Calu3 (cell line): ENCODE measurements around the gene TSPO2. TPM values are rescaled to one million over a fixed set of nuclear protein-coding genes. Genes with fewer than 3 reads are reported as not detected.

Source experiments
- BruUV-seq: library from RNA; stranded (reverse); fragments of 400-500 nt; replicated peaks from 2 replicates; lab custom pipeline; 2021; lab: Mats Ljungman, UMichigan
- CTCF ChIA-PET: fragments of 300-600 bp; sonication (Branson Sonifier 250); formaldehyde crosslinking; loops from one replicate; lab custom pipeline; 2022; ENCODE audit warnings: antibody characterized with exemption; lab: Charles Lee
- DNase-seq: peaks from one replicate; pipeline ENCODE4 v3.0.0; 2022
- H3K27ac Mint-ChIP-seq: one replicate; pipeline ENCODE4 v1.8.0; 2022; ENCODE audit warnings: mixed read lengths; ENCODE audit not compliant: unreplicated experiment
- H3K27me3 Mint-ChIP-seq: one replicate; pipeline ENCODE4 v1.8.0; 2022; ENCODE audit warnings: mixed read lengths; ENCODE audit not compliant: unreplicated experiment
- H3K36me3 Mint-ChIP-seq: one replicate; pipeline ENCODE4 v1.8.0; 2022; ENCODE audit warnings: mild to moderate bottlenecking, moderate library complexity, mixed read lengths; ENCODE audit not compliant: insufficient read depth, unreplicated experiment
- H3K4me1 Mint-ChIP-seq: one replicate; pipeline ENCODE4 v1.8.0; 2022; ENCODE audit warnings: mild to moderate bottlenecking, low read depth, mixed read lengths; ENCODE audit not compliant: unreplicated experiment
- H3K4me3 Mint-ChIP-seq: one replicate; pipeline ENCODE4 v1.8.0; 2022; ENCODE audit warnings: mild to moderate bottlenecking, low read depth, moderate library complexity, mixed read lengths; ENCODE audit not compliant: unreplicated experiment
- H3K9me3 Mint-ChIP-seq: one replicate; pipeline ENCODE4 v1.8.0; 2022; ENCODE audit warnings: low read depth, mixed read lengths; ENCODE audit not compliant: unreplicated experiment
- intact Hi-C: fragments of 100-400 bp; cut with micrococcal nuclease; formaldehyde crosslinking; loops from one replicate; pipeline ENCODE4 v1.10.0; 2022; ENCODE audit not compliant: unreplicated experiment
- total RNA-seq: library from RNA; stranded (reverse); gene quantifications from 2 replicates; pipeline ENCODE4 v1.2.3, GENCODE V29; 2022
- TF ChIP-seq, protein P1 (sequence below): fragments of 200-600 bp; IDR thresholded peaks from one replicate; pipeline ENCODE4 v1.8.0; 2022; ENCODE audit warnings: antibody characterized with exemption; ENCODE audit not compliant: unreplicated experiment

TSPO2 gene
- total RNA-seq, 1 experiment from 2014 or later, result not detected

DNA sequence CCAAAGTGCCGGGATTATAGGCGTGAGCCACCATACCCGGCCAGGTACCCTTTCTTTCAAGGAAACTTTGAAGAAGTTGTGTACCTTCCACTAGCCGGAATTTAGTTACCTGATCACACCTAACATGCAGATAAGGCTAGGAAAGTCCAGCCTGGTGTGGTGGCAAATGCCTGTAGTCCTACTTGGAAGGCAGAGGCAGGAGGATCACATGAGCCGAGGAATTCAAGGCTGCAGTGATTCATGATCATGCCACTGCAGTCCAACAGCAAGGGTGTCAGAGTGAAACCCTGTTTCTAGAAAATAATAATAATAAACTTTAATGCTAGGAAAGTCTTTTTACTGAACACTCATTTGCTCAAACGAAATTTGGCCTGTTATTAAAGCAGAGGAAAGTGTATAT is 51.5 kb downstream of the TSPO2 start:
- H3K27ac Mint-ChIP-seq, result no peak overlapping the region
- intact Hi-C loops, result no loop called here

More for the DNA sequence above, 51.5 kb downstream of the TSPO2 start:
- Mint-ChIP-seq H3K36me3 (peaks cover 6% of the 10 kb centered on the region), H3K9me3 (no peaks in the 10 kb centered on the region), H3K4me1 (no peaks in the 10 kb centered on the region), H3K27me3 (no peaks in the 10 kb centered on the region), H3K4me3 (no peak overlapping the region)
- BruUV-seq, result no TSS peak
- no peak for DNase-seq
- CTCF ChIA-PET, result interaction anchor here (0.7 to 2.5 kb wide), 3 partner anchors 12 to 505 kb away, joined by 3 to 7 read pairs (median 4); no protein-coding TSS in a partner anchor
- TF ChIP-seq, protein P1, sequence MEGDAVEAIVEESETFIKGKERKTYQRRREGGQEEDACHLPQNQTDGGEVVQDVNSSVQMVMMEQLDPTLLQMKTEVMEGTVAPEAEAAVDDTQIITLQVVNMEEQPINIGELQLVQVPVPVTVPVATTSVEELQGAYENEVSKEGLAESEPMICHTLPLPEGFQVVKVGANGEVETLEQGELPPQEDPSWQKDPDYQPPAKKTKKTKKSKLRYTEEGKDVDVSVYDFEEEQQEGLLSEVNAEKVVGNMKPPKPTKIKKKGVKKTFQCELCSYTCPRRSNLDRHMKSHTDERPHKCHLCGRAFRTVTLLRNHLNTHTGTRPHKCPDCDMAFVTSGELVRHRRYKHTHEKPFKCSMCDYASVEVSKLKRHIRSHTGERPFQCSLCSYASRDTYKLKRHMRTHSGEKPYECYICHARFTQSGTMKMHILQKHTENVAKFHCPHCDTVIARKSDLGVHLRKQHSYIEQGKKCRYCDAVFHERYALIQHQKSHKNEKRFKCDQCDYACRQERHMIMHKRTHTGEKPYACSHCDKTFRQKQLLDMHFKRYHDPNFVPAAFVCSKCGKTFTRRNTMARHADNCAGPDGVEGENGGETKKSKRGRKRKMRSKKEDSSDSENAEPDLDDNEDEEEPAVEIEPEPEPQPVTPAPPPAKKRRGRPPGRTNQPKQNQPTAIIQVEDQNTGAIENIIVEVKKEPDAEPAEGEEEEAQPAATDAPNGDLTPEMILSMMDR, result no peak

Other genes starting within 250 kb of the TSPO2 start
- gene UNC5CL, start 3.2 kb upstream of the TSPO2 start, total RNA-seq, result 10.6 and 15.9 TPM in 2 replicates
- not detected in 2 replicates for gene APOBEC2, start 10.7 kb downstream of the TSPO2 start, total RNA-seq
- gene OARD1, start 29.9 kb downstream of the TSPO2 start, total RNA-seq, result 33.2 and 37.7 TPM in 2 replicates
- 22.9 and 23.7 TPM in 2 replicates for gene NFYA, start 30.5 kb downstream of the TSPO2 start, total RNA-seq
- gene TREML1, start 111.9 kb downstream of the TSPO2 start, total RNA-seq, result not detected in 2 replicates
- gene TREM2, start 120.6 kb downstream of the TSPO2 start, total RNA-seq, result not detected in 2 replicates
- gene TREML2, start 158.7 kb downstream of the TSPO2 start, total RNA-seq, result not detected in 2 replicates
- gene TREML4, start 185.9 kb downstream of the TSPO2 start, total RNA-seq, result not detected in 2 replicates
- gene TREM1, start 244.2 kb downstream of the TSPO2 start, total RNA-seq, result 1.2 and 1.4 TPM in 2 replicates